DND-41 (cell line): Measurements from ENCODE around the gene ARFIP1.

Experiments used
- ATAC-seq: fragments of 200-7000 bp; cut with Tn5 transposase; 3 replicates; pipeline ENCODE4 v1.9.1; 2021; ENCODE audit warnings: low read depth; ENCODE audit not compliant: insufficient read depth
- DNase-seq: peaks from one replicate; pipeline ENCODE4 v3.0.0-alpha.2; 2020
- H2AFZ ChIP-seq: 2 replicates; pipeline ENCODE4 v1.6.0; 2012; ENCODE audit warnings: low read depth, low read length
- H3K27ac ChIP-seq: 2 replicates; pipeline ENCODE4 v1.5.1; 2012; ENCODE audit warnings: low read length, inconsistent platforms
- H3K27me3 ChIP-seq: fragments of 200-600 bp; sonication (generic); 2 replicates; pipeline ENCODE4 v1.6.0; 2012; ENCODE audit warnings: low read length, mild to moderate bottlenecking, inconsistent platforms; ENCODE audit not compliant: insufficient read depth, poor library complexity
- H3K36me3 ChIP-seq: 2 replicates; pipeline ENCODE4 v1.5.1; 2012; ENCODE audit warnings: low read length, inconsistent platforms; ENCODE audit not compliant: insufficient read depth
- H3K4me1 ChIP-seq: 2 replicates; pipeline ENCODE4 v1.5.1; 2012; ENCODE audit warnings: mild to moderate bottlenecking, low read length; ENCODE audit not compliant: insufficient read depth
- H3K4me2 ChIP-seq: 2 replicates; pipeline ENCODE4 v1.6.0; 2012; ENCODE audit warnings: mild to moderate bottlenecking, moderate library complexity, low read length, inconsistent platforms; ENCODE audit not compliant: insufficient read depth
- H3K4me3 ChIP-seq, 2 experiments: fragments of 200-600 bp in 1 of 2; shearing (Covaris generic) in 1 of 2; 2 replicates each; pipeline ENCODE4 v1.5.1; 2012 to 2016; ENCODE audit warnings: inconsistent platforms in 2 of 2, low read length in 2 of 2, mild to moderate bottlenecking in 2 of 2, low read depth in 1 of 2, moderate library complexity in 1 of 2
- H3K79me2 ChIP-seq: 2 replicates; pipeline ENCODE4 v1.6.0; 2012; ENCODE audit warnings: low read length, inconsistent platforms; ENCODE audit not compliant: insufficient read depth
- H3K9ac ChIP-seq: 2 replicates; pipeline ENCODE4 v1.6.0; 2012; ENCODE audit warnings: low read depth, mild to moderate bottlenecking, inconsistent platforms, low read length, moderate library complexity
- H3K9me3 ChIP-seq: 2 replicates; pipeline ENCODE4 v1.5.1; 2012; ENCODE audit warnings: low read length, moderate library complexity, mild to moderate bottlenecking, inconsistent platforms; ENCODE audit not compliant: insufficient read depth, severe bottlenecking
- H4K20me1 ChIP-seq: 2 replicates; pipeline ENCODE4 v1.6.0; 2012; ENCODE audit warnings: low read length; ENCODE audit not compliant: insufficient read depth
- EZH2 ChIP-seq: IDR thresholded peaks from 3 replicates; pipeline ENCODE4 v1.6.1; 2012; ENCODE audit warnings: borderline replicate concordance, low read depth, mild to moderate bottlenecking, moderate library complexity, low read length, inconsistent platforms; ENCODE audit not compliant: severe bottlenecking
- TF ChIP-seq, protein P1 (sequence below): IDR thresholded peaks from 2 replicates; pipeline ENCODE4 v1.5.1; 2012; ENCODE audit warnings: borderline replicate concordance, low read length, moderate library complexity, mild to moderate bottlenecking; ENCODE audit not compliant: poor library complexity, severe bottlenecking; ENCODE audit errors: extremely low read depth

The ARFIP1 gene

DNA sequence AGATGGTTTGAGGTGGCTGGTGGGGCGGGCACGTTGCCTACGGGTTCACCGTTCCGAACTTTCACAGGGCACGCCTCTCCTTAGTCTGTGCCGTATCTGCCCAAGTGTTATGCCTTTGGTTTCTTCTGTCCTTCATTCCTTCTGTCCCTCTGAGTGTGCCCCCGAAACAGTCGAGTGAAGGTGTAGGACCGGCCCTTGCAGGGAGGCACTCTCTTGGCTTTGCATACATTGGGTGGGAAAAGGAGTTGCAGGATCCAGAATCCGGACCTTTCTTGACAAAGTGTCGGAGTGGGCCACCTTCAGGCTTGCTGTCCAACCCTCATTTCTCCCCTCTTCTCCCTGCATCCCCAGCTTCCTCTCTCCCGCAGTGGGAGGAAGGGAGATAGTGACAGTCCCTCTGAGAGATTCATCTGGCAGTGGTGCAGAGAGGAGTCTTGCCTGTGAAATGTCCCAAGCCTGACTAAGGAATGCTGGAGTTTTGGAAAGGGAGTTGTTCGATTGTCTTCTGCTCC is 569 bp downstream of the ARFIP1 start:
- DNase-seq = no peak
- ATAC-seq = no peak; the same call in 2 of the 3 replicates

DNA sequence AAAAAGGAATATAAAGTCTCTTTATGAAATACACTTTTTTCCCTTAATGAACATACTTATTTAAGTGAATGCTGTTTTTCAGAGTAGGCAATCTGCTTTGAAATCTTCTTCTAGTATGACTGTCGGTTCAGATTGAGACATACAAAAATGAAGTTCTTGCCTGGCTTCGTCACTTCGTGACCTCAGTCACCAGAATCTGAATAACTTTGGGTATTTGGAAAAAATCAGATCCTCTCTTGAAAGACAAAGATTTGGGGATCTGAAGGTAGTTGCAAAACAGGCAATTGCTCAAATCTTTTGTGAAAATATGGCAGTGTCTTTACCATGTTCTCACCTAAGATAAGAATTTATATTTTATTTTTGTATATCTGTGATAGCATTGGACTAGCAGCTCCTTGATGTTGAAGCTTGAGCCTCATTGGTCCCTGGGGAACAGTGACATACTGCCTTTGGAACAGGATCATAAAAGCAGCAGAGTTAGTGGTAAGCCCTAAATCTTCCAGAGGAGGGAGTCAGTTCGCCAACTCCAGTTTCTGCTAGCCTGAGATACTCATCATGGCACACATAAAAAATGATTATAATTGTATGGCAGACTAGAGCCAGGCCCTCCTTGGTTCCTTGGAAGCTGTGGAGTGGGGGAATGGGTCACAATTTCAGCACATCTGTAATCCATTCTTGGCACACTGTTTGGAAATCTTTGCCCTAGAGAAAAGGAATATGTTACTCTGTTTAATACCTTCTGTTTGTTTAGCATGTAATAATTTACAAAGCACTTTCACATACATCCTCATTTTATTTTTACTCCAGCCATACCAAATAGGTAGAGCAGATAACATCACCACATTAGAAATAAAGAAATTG is 5.0 kb downstream of the ARFIP1 start:
- no peaks in the 10 kb centered on the region for H3K27me3 ChIP-seq
- DNase-seq (no peak), ATAC-seq (no peak)
- H3K4me3 ChIP-seq = no peak overlapping the region
- H4K20me1 ChIP-seq = no peaks in the 10 kb centered on the region
- no peak overlapping the region for H3K4me2 ChIP-seq
- peaks cover 49% of the 10 kb centered on the region for H3K4me1 ChIP-seq
- H3K27ac ChIP-seq = no peak overlapping the region
- no peak for TF ChIP-seq EZH2
- TF ChIP-seq, protein P1, sequence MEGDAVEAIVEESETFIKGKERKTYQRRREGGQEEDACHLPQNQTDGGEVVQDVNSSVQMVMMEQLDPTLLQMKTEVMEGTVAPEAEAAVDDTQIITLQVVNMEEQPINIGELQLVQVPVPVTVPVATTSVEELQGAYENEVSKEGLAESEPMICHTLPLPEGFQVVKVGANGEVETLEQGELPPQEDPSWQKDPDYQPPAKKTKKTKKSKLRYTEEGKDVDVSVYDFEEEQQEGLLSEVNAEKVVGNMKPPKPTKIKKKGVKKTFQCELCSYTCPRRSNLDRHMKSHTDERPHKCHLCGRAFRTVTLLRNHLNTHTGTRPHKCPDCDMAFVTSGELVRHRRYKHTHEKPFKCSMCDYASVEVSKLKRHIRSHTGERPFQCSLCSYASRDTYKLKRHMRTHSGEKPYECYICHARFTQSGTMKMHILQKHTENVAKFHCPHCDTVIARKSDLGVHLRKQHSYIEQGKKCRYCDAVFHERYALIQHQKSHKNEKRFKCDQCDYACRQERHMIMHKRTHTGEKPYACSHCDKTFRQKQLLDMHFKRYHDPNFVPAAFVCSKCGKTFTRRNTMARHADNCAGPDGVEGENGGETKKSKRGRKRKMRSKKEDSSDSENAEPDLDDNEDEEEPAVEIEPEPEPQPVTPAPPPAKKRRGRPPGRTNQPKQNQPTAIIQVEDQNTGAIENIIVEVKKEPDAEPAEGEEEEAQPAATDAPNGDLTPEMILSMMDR = peak; percentile 34
- no peak overlapping the region for H2AFZ ChIP-seq
- peaks cover 18% of the 10 kb centered on the region for H3K79me2 ChIP-seq
- H3K36me3 ChIP-seq = no peaks in the 10 kb centered on the region
- H3K9ac ChIP-seq = no peak overlapping the region
- no peaks in the 10 kb centered on the region for H3K9me3 ChIP-seq

More for the DNA sequence above, 569 bp downstream of the ARFIP1 start:
- Histone ChIP-seq H3K9ac (peak overlapping the region; percentile 62), H3K4me1 (peaks cover 48% of the 10 kb centered on the region), H3K79me2 (peaks cover 18% of the 10 kb centered on the region), H3K27me3 (peaks cover 25% of the 10 kb centered on the region), H3K4me2 (peak overlapping the region; percentile 80), H4K20me1 (no peaks in the 10 kb centered on the region), H3K27ac (peak overlapping the region; percentile 68), H3K4me3 (peak overlapping the region; percentile 62 to 82), H3K36me3 (no peaks in the 10 kb centered on the region), H3K9me3 (no peaks in the 10 kb centered on the region), H2AFZ (peak overlapping the region; percentile 76)
- TF ChIP-seq, protein P1 = no peak
- no peak for TF ChIP-seq EZH2

DNA sequence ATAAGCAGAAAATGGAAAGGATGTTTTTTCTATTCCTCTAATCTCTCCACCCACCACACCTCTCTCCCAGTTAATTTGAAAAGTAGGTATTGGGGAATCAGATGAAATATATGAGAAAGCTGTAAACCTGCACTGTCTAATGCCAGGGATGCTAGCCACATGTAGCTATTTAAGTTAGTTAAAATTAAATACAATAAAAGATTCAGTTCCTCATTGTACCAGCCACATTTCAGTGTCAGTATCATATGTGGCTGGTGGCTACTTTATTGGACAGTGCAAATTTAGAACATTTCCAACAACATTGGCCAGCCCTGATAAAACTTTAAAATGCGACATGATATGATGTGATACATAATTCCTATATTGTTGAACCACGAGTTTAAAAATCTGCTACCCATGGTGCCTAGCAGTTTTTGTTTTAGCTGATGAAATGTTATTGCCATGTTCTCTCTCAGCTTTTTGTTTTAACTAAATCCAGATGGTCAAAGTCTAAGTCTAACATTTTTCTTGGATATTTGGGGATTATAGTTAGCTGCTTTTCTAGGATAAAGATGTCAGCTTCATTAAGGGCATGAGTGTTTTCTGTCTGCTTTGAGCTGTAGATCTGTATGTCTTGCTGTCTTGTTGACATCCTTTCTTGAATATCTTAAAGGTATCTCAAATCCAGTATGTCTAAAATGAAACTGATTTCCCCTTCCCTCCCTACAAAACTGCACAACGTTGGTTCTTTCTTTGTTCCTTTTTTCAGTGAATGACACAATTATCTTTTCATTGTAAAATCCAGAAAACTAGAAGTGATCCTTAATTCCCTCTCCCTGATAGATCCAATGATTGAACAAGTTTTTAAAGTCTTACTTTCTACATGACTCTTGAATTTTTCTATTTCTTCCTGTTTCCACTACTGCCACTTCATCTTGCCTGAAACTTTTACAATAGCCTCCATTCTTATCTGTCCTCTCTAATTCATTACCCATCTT is 6.2 kb downstream of the ARFIP1 start:
- H3K27ac ChIP-seq = no peak overlapping the region

More for the DNA sequence above, 6.2 kb downstream of the ARFIP1 start:
- Histone ChIP-seq H3K79me2 (peaks cover 11% of the 10 kb centered on the region), H3K36me3 (no peaks in the 10 kb centered on the region), H3K4me3 (no peak overlapping the region), H3K4me2 (peak overlapping the region; percentile 25; the same call in 1 of the 2 replicates), H3K27me3 (no peaks in the 10 kb centered on the region), H3K4me1 (peaks cover 37% of the 10 kb centered on the region), H4K20me1 (no peaks in the 10 kb centered on the region), H2AFZ (no peak overlapping the region), H3K9ac (no peak overlapping the region), H3K9me3 (no peaks in the 10 kb centered on the region)
- ATAC-seq = no peak
- no peak for TF ChIP-seq EZH2
- TF ChIP-seq, protein P1 = no peak
- DNase-seq = no peak
